Measurements from ENCODE around the gene FHDC1.
"Not testable (repeated sequence)": the region's sequence is repeated elsewhere in the genome, so short reads cannot be mapped to it uniquely, and the experiment has no call there.

Gene FHDC1, protein sequence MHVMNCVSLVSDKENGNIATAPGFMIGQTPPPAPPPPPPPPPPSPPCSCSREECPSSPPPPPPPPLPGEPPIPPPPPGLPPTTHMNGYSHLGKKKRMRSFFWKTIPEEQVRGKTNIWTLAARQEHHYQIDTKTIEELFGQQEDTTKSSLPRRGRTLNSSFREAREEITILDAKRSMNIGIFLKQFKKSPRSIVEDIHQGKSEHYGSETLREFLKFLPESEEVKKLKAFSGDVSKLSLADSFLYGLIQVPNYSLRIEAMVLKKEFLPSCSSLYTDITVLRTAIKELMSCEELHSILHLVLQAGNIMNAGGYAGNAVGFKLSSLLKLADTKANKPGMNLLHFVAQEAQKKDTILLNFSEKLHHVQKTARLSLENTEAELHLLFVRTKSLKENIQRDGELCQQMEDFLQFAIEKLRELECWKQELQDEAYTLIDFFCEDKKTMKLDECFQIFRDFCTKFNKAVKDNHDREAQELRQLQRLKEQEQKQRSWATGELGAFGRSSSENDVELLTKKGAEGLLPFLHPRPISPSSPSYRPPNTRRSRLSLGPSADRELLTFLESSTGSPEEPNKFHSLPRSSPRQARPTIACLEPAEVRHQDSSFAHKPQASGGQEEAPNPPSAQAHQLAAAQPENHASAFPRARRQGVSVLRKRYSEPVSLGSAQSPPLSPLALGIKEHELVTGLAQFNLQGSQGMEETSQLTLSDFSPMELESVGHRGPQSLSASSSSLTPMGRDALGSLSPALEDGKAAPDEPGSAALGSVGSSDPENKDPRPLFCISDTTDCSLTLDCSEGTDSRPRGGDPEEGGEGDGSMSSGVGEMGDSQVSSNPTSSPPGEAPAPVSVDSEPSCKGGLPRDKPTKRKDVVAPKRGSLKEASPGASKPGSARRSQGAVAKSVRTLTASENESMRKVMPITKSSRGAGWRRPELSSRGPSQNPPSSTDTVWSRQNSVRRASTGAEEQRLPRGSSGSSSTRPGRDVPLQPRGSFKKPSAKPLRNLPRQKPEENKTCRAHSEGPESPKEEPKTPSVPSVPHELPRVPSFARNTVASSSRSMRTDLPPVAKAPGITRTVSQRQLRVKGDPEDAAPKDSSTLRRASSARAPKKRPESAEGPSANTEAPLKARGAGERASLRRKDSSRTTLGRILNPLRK

DNA sequence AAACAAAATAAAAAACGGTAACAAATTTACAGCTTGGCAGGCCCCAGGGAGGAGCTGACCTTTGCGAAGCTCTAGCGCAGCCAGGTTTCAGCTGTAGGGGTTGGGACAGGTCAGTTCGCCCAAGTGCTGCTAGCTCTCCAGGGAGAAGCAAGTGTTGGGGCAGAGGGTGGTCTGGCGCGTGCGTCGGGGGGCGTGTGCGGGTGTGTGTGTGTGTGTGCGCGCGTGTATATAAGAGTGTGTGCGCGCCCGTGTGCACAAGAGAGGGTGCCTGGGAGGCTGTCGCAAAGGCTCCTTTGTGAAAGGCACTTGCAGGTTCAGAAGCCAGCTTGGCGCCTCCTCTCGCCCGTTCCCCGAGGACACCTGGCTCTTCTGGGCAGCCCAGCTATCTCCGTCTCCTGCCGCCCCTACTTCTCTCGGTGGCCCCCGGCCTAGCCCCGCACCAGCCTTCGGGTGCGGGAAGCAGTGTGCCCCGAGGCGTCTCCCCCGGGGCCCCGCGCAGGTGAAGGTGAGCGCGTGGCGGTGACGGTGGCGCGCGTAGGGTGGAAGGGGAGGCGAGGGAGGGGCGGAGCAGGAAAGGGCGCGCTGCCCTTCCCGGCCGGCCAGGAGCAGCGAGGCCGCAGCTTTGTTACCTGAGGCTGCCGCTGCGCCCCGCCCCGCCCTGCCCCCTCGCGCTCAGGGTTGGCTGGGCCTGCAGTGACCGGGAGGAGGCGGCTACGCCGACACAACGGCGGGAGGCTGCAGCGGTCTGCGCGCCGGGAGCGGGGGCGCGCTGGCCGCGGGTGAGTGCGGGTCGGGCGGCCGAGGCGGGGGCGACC lies at the start of gene FHDC1:
FHDC1 (plus strand) TSS at position 693 of the 815 bp plus-strand sequence. CDS start 6,735 bp downstream, outside the sequence.
- DNase-seq = peak; percentile 13 to 47

DNA sequence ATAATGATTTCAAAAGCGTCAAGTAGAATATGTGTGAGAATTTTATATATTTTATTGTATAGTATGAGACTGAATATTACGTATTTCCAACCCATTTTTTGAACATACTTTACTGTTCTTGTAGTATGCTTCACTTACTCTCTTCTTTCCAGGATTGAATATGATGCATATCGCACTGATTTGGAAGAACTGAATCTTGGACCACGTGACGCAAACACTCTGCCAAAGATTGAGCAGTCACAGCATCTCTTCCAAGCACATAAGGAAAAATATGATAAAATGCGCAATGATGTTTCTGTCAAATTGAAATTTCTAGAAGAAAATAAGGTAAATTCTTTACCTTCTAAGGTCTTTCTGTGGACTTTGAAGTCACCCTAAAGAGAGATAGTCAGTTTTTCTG lies 48.1 kb upstream of the FHDC1 start:
- DNase-seq = no peak

DNA sequence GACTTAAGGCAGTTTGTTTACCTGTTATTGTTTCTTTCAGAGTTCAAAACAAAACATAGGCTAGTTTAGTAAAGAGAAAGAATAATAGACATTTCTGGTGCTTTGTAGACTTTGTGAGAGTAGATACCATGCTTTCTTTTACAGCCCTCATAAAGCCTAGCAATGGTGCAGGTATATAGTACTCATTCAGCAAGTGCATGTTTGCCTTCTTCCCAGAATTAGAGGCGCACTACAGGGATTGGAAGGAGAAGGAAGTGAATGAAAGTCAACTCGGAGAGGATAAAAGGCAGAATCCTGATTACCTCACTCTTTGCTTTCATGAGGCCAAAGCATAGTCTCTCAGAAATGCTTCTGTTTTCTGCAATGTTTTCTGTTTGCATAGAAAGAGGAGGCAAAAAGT lies 43.1 kb upstream of the FHDC1 start:
- no peak for DNase-seq

DNA sequence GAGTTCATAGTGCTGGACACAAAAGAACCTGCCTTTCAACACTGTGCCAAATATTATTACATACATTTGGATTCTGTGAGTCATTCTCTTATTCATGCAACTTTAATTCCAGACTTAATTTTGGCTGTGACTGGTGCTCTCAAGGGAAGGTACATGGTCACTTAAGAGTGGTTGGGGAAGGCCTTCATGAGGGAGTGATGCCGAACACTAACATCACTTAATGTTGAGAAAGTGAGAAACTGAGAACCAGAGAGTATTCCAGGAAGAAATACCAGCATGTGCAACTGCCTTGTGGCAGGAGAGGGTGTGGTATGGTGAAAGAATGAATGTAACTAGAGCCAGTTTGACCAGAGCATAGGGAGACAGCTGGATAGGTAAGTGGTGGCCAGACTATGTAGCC lies 41.5 kb upstream of the FHDC1 start:
- DNase-seq = no peak

DNA sequence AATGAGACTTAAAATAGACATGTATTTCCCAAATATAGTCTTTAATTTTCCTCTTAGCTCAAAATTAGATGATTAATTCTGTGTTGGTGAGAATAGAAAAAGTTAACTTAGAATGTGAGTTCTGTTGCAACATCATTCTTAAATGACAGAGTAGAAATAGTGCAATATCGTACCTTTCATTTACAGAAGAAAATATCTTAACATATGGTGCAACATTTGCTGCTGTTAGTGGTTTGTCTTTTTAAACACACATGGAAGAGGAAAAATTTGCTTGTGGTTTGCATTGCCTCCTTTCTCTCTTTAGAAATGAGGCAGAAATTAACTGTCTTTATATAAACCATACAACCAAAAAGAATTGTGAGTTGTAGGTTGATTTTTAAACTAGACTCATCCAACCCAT lies 39.3 kb upstream of the FHDC1 start:
- no peak for DNase-seq

DNA sequence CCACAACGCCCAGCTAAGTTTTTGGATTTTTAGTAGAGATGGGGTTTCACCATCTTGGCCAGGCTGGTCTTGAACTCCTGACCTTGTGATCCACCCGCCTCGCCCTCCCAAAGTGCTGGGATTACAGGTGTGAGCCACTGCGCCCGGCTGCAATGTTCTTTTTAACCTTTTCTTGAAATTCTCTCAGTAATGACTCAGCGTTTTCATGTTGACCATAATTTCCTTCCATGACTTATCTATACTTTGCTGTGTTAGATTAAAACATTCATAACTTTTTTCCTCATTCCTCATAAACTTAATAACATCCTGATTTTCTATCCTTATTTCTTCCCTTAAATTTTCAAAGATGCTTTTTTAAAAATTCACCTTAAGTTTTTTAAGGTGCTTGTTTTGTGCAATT lies 38.0 kb upstream of the FHDC1 start:
- DNase-seq = not testable (repeated sequence)

DNA sequence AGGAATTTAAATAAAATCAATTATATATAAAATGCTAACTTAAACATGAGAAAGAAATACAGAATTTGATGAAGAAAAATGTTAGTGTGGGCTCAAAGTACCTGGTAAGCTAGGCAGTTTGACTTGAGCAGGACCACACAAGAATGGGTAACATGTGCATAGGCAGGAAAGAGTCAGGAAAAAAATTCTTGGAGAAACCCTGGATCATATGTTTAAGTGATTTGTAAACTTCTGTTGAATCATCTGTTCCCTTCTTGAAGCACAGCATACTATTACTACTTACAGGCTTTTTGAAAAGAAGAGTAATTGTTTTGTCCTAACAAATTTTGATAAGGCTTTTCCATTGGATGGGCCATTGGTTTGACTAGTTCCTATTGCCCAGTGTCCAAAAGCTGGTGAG lies 37.5 kb upstream of the FHDC1 start:
- no peak for DNase-seq

DNA sequence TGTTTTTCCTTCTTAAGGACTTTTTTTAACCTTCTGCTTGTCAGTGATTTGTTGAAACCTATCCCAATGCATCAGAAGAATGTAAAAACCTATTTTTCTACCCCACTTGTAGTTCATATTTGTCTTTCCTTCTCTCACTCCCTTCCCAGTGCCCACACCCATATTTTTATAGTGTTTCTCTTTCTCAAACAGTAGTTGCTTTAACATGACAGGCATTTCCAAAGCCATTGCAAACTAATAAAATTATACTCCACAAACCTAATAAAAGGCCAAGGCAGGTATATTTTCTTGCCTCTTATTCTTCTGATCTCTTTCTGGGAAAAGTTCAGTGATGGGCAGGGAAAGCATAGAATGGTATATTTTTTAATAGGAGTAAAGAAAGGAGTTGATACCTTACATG lies 35.7 kb upstream of the FHDC1 start:
- DNase-seq = no peak

DNA sequence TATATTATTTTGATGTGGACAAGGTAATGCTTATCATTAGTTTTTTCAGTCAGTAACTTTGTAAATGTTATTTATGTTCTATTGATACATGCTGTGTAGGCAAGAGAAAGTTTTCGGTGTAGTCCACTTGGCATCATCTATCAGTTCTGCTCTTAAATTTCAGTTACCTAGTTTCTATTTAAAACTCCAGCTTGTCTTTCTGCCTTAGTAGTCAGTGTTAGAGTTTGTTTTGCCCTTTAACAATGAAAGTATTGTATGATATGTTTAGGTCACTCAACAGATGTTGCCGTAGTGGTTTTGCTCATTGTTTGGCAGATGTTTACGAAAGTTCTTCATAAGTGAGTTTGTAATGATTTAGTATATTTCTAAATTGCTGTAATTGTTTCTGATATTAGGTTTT lies 34.9 kb upstream of the FHDC1 start:
- no peak for DNase-seq

DNA sequence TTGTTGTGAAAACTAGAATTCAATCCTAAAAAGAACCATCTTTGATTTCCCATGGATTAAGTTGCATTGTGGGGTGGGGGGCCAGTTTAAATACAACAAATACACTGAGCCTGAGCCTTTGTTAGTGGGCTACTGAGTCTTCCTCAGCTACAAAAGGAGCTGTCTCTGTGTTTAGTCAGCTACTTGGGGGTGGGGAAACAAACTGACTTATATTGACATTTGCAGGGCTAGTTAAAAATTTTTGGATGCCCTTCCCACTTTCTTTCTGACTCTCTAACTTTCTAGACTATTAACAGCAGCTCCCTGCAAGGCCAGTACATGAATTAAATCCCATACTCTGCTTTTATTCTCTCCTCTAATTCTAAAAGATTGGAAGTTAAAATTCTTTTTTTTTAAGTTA lies 32.5 kb upstream of the FHDC1 start:
- no peak for DNase-seq

DNA sequence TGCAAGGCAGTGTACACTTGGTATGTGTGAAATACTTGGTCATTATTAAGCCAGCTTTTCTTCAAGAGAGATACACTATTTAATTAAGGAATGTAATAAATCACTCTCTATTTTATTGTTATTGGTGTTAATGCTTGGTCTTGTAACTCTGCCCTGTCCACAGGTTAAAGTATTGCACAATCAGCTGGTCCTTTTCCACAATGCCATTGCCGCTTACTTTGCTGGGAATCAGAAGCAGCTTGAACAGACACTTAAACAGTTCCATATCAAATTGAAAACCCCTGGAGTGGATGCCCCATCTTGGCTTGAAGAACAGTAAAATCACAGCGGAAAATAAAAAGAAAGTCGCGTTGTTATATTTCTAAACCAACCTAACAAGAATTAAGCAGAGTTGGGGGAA lies 26.2 kb upstream of the FHDC1 start:
- no peak for DNase-seq

DNA sequence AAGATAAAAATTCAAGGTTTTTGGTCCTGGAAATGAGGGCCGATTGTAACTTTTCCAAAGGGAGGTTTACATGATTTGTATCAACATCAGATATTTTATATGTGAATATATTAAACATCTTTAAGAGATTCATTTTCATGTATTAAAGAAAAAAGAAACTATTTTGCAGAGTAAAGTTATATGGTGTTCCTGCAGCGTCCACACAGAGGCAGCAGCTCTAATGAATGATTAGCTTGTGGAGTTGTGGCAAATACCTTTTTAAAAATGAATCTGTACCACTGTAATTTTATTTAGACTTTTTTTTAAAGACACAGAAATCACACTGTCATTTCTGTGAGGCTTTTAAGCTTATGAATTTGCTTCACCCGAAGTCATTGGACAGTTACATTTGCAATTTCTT lies 25.6 kb upstream of the FHDC1 start:
- no peak for DNase-seq

DNA sequence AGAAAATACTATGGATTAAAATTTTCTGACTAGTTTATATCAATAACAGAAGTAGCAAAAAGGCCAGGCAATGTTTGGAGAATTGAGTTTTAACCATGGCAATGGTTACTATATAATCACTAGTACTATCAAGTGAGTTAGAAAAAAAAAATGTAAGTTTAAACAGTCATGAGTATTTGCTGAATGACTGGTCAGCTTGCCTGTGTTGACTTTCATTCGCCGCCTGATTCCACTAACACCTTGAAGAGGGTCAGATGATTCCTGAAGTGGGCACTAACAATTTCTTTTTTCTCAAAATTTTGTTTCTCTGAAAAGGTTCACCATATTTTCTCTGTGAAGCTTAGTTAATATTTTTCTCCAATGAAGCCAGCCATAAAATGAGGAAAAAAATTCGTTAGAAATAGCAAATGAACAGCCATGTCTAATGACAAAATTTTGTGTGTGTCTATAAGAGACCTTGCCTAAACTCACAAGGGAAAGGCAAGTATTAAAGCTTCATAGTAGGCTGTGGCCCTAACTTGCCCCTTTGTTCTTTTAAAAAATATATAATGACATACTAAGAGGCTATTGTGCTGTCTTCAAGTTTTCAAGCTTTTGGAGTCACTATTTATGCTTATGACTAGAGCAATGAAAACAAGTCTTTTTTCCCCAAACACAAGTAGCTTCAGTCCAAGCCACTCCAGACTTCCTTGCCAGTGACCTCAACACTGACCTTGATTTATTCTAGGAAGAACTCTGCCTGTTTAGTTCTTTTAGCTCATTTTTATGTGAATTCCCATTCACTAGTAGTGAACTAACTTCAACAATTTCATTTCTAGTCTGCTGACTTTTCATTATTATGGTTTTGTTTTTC lies 18.4 kb upstream of the FHDC1 start:
- DNase-seq = no peak

DNA sequence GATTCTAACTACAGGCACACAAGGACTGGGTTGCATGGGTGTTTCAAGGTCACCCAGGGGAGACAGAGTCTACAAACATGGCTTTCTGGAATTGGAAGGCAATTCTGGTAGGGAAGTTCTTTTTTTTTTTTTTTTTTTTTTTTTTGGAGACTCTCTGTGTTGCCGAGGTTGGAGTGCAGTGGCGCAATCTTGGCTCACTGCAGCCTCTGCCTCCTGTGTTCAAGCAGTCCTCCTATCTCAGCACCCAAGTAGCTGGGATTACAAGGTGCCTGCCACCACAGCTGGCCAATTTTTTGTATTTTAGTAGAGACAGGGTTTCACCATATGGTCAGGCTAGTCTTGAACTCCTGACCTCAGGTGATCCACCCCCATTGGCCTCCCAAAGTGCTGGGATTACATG lies 16.3 kb upstream of the FHDC1 start:
- DNase-seq = no peak

DNA sequence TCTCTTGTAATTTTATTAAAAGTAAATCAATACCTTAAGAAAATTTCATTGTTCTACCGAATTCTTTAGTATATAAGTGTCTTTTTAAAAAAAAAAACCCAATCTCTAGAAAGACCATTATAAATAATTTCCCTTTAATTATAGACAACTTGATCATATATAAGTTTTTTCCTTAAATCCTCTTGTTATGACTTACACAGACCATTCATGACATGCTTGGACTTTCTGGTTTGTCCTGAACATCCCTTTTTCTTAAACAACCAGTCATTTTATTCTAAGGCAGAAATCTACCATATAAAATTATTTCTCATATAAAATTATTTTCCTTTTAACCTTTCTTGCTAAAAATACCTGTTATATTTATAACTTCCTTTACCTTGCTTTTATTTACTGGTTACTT lies 15.4 kb upstream of the FHDC1 start:
- DNase-seq = no peak

DNA sequence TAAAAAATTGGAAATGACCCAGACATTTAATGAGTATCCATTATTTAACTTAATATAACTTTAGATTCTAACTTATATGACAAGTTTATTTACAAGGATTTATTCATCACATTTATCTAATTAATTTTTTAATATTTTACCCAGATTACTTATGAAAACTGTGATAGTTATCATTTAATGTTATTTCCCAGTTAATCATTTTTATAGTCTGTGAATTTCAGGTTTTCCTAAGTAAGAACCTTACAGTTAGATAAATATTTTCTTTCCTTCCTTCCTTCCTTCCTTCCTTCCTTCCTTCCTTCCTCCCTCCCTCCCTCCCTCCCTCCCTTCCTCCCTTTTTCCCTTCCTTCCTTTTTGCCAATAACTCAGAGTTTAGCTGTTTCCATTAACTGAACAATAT lies 14.8 kb upstream of the FHDC1 start:
- DNase-seq = no peak

DNA sequence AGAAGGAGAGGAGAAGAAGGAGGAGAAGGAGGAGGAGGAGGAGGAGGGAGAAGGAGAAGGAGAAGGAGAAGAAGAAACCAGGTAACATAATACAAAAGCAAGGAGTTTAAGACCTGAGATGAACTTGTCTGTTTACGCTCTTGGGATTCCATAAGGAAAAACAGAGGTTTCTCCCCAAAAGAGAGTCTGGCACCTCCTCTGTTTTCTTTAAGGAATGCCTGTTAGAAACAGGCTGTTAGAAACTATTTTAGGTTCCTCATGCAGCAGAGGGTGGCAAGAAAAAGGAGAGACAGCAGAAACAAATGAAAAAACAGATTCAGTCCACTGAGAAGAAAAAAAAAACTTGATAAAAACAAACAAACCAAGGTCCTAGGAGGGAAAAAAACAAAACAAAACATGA lies 10.3 kb upstream of the FHDC1 start:
- DNase-seq = no peak

DNA sequence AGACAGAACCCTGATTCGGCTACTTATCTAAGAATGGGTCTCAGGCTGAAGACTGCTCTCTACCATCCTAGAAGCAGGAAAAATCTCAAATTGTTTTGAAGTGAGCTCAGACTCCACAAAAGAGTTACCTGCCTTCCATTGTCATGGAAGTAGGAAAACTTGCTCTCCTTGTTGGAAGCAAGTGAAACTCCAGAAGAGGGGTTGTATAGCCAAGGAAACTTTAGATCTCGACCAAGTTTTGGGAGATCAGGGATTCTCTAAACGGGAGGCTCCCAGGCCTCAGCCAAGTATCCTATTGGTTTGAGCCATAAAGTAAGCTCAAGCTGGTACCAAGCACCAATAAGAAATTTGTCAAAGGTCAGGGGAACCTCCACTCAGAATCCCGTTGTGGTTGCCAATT lies 9.2 kb upstream of the FHDC1 start:
- no peak for DNase-seq

DNA sequence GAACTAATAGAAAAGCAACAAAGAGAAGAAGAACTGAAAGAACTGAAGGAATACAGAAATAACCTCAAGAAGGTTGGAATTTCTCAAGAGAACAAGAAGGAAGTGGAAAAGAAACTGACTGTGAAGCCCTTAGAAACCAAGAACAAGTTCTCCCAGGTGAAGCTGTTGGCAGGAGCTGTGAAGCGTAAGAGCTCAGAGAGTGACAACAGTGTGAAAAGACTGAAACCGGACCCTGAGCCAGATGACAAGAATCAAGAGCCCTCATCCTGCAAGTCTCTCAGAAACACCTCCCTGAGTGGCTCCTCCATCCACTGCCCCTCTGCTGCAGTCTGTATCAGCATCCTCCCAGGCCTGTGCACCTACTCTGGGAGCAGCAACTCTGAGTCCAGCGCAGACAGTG lies 8.4 kb upstream of the FHDC1 start:
- no peak for DNase-seq

DNA sequence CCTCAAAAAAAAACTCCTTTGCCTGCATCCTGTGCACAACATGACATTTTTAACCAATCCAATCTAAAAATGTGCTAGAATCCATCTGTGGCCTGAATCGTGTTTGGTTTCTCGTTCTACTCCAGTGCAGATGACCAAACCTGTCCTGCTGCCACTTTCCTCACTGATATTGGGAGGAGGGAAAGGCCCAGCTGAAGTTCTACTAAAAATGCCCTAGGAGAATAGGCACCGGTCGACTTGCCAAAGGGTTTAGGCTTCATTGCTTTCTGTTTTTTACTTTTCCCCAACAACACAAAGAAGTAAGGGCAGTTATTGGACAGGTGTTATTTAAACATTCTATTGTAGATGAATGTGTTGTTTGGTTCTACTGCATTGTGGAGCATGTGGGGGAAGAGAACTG lies 7.8 kb upstream of the FHDC1 start:
- DNase-seq = no peak

DNA sequence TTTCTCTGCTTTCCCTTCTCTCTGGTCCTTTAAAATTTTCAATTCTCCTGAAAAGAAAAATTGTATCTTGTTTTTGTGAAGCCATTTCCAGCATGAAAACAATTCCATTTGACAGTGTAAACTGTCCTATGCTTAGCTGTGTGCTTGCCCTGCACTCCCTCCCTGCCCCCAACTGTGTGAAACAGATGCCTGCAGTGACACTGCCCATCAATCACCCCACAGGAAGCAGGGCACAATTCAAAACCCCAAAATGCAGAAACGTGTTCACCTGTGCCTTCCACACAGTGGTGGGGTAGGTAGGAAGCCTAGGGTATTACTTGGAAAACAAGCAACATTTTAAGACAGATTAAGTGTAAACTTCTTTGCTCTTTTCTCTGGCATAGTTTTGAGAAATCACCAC lies 6.2 kb upstream of the FHDC1 start:
- DNase-seq = no peak

DNA sequence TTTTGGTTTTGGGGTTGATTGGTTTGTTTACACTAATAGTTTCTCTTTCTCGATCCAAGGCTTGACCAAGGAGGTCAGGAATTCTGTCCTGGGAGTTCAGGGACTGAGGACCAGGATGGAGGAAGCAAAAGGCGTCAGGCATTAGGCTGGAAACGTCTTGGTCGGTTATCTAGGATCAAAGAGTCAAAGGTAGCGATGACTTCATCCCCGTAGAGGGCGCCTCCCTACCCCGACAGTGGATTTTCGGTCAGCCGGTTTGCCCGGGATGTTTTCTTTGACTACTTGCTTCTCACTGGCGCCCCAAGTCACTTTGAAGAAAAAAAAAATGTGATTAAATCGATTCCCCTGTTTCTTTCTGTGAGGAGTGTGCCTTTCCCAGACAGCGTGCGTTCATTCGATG lies 980 bp upstream of the FHDC1 start:
- no peak for DNase-seq

All from SHP77 (cell line).